Measurements from ENCODE around the gene ANKRD24. TPM values are rescaled to one million over a fixed set of nuclear protein-coding genes. Genes with fewer than 3 reads are reported as not detected.
"Not testable (repeated sequence)": the region's sequence is repeated elsewhere in the genome, so short reads cannot be mapped to it uniquely, and the experiment has no call there.

ANKRD24 gene
- total RNA-seq, 1 experiment from 2014 or later = 10.9 TPM

DNA sequence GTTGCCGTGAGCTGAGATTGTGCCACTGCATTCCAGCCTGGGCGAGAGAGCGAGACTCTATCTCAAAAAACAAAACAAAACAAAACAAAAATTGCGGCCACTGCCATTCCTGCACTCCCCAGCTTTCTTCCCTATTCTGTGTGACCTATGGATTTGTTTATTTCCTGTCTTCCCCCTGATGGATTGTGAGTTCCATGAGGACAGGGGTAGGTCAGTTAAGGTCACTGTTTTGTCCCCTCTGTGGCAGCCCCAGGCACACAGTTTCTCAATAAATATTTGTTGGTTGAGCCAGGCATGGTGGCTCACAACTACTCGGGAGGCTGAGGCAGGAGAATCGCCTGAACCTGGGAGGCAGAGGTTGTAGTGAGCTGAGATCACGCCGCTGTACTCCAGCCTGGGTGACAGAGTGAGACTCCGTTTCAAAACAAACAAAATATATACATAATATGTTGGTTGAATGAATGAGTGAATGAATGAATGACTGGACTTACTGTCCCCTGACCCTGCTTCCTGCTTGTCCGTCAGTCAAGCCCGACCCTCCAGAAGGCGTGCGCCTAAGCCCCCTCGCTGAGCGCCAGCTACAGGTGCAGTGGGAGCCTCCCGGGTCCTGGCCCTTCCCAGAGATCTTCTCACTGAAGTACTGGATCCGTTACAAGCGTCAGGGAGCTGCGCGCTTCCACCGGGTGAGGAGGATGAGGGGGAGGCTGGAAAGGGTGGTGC lies 51.8 kb downstream of the ANKRD24 start:
- H3K9me3 ChIP-seq (ENCODE audit: low read depth, low read length, poor library complexity, severe bottlenecking) = no peaks in the 10 kb centered on the region
- no peak overlapping the region for H3K4me3 ChIP-seq (ENCODE audit: low read depth, low read length, poor library complexity, severe bottlenecking)
- no TSS peak for BruUV-seq (replicated peaks)
- no peak overlapping the region for H3K27ac ChIP-seq (ENCODE audit: low read depth, low read length, poor library complexity, severe bottlenecking)
- H3K36me3 ChIP-seq (ENCODE audit: insufficient read depth, low read length, poor library complexity, severe bottlenecking) = no peaks in the 10 kb centered on the region
- DNase-seq (ENCODE audit: low spot score) = no peak
- no peaks in the 10 kb centered on the region for H3K27me3 ChIP-seq (replicated peaks; ENCODE audit: insufficient read depth, low read depth, low read length, poor library complexity)
- CTCF ChIA-PET = interaction anchor here (0.6 kb wide), 1 partner anchor 14 kb away, joined by 3 read pairs; no protein-coding TSS in a partner anchor
- intact Hi-C loops (cut with micrococcal nuclease; ENCODE audit: unreplicated experiment) = no loop called here
- TF ChIP-seq EZH2 (IDR thresholded peaks at IDR 0.05; ENCODE audit: borderline replicate concordance, low read depth, low read length, poor library complexity, severe bottlenecking) (no peak), CTCF (conservative IDR thresholded peaks at IDR 0.05; ENCODE audit: low read depth, low read length) (no peak)
- H3K4me1 ChIP-seq (ENCODE audit: insufficient read depth, low read length, poor library complexity, severe bottlenecking) = no peaks in the 10 kb centered on the region
- POLR2A ChIA-PET (ENCODE audit: low non-redundant PET) = no interaction called here

DNA sequence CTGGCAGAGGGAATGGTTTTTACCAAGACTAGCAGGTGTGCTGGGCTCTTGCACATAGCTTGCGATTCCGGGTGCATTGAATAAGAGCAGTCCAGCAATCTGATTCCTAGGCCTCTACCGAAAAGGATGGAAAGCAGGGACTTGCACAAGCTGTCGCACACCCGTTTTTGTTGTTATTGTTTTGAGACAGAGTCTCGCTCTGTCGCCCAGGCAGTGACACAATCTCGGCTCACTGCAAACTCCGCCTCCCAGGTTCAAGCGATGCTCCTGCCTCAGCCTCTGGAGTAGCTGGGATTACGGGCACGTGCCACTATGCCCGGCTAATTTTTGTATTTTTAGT lies 52.3 kb downstream of the ANKRD24 start:
- Histone ChIP-seq H3K36me3 (ENCODE audit: insufficient read depth, low read length, poor library complexity, severe bottlenecking) (no peaks in the 10 kb centered on the region), H3K4me1 (ENCODE audit: insufficient read depth, low read length, poor library complexity, severe bottlenecking) (no peaks in the 10 kb centered on the region), H3K27ac (ENCODE audit: low read depth, low read length, poor library complexity, severe bottlenecking) (no peak overlapping the region), H3K4me3 (ENCODE audit: low read depth, low read length, poor library complexity, severe bottlenecking) (no peak overlapping the region), H3K9me3 (ENCODE audit: low read depth, low read length, poor library complexity, severe bottlenecking) (no peaks in the 10 kb centered on the region), H3K27me3 (replicated peaks; ENCODE audit: insufficient read depth, low read depth, low read length, poor library complexity) (no peaks in the 10 kb centered on the region)
- CTCF ChIA-PET = interaction anchor here (0.6 kb wide), 1 partner anchor 16 kb away, joined by 18 read pairs; no protein-coding TSS in a partner anchor
- BruUV-seq (replicated peaks) = no TSS peak
- TF ChIP-seq EZH2 (IDR thresholded peaks at IDR 0.05; ENCODE audit: borderline replicate concordance, low read depth, low read length, poor library complexity, severe bottlenecking) (no peak), CTCF (conservative IDR thresholded peaks at IDR 0.05; ENCODE audit: low read depth, low read length) (no peak)
- POLR2A ChIA-PET (ENCODE audit: low non-redundant PET) = no interaction called here
- no peak for DNase-seq (ENCODE audit: low spot score)
- intact Hi-C loops (cut with micrococcal nuclease; ENCODE audit: unreplicated experiment) = no loop called here

DNA sequence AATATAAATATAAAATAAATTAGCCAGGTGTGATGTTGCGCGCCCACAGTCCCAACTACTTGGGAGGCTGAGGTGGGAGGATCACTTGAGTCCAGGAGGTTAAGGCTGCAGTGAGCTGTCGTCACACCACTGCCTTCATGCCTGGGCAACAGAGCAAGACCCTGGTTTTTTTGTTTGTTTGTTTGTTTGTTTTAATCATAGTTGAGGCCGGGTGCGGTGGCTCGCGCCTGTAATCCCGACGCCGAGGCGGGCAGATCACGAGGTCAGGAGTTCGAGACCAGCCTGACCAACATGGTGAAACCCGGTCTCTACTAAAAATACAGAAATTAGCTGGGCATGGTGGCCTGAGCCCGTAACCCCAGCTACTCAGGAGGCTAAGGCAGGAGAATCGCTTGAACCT lies 55.0 kb downstream of the ANKRD24 start:
- H3K27ac ChIP-seq (ENCODE audit: low read depth, low read length, poor library complexity, severe bottlenecking); H3K9me3 ChIP-seq (ENCODE audit: low read depth, low read length, poor library complexity, severe bottlenecking); H3K4me1 ChIP-seq (ENCODE audit: insufficient read depth, low read length, poor library complexity, severe bottlenecking); intact Hi-C loops (cut with micrococcal nuclease; ENCODE audit: unreplicated experiment); CTCF ChIA-PET; DNase-seq (ENCODE audit: low spot score); H3K4me3 ChIP-seq (ENCODE audit: low read depth, low read length, poor library complexity, severe bottlenecking); H3K27me3 ChIP-seq (replicated peaks; ENCODE audit: insufficient read depth, low read depth, low read length, poor library complexity); POLR2A ChIA-PET (ENCODE audit: low non-redundant PET); H3K36me3 ChIP-seq (ENCODE audit: insufficient read depth, low read length, poor library complexity, severe bottlenecking); BruUV-seq (replicated peaks): not testable (repeated sequence)

GRCh38 chr19:4238831-4239230 lies 56.3 kb downstream of the ANKRD24 start:
- no TSS peak for BruUV-seq (replicated peaks)
- Histone ChIP-seq H3K9me3 (ENCODE audit: low read depth, low read length, poor library complexity, severe bottlenecking) (no peaks in the 10 kb centered on the region), H3K27me3 (replicated peaks; ENCODE audit: insufficient read depth, low read depth, low read length, poor library complexity) (no peaks in the 10 kb centered on the region), H3K36me3 (ENCODE audit: insufficient read depth, low read length, poor library complexity, severe bottlenecking) (no peaks in the 10 kb centered on the region), H3K27ac (ENCODE audit: low read depth, low read length, poor library complexity, severe bottlenecking) (no peak overlapping the region), H3K4me1 (ENCODE audit: insufficient read depth, low read length, poor library complexity, severe bottlenecking) (no peaks in the 10 kb centered on the region), H3K4me3 (ENCODE audit: low read depth, low read length, poor library complexity, severe bottlenecking) (no peak overlapping the region)
- DNase-seq (ENCODE audit: low spot score) = no peak
- intact Hi-C loops (cut with micrococcal nuclease; ENCODE audit: unreplicated experiment) = no loop called here
- TF ChIP-seq CTCF (conservative IDR thresholded peaks at IDR 0.05; ENCODE audit: low read depth, low read length) (no peak), EZH2 (IDR thresholded peaks at IDR 0.05; ENCODE audit: borderline replicate concordance, low read depth, low read length, poor library complexity, severe bottlenecking) (no peak)
- ChIA-PET POLR2A (ENCODE audit: low non-redundant PET) (no interaction called here), CTCF (no interaction called here)

Data from A673 (cell line).